K562 (cell line): ENCODE results near the gene DAO. TPM values are rescaled to one million over a fixed set of nuclear protein-coding genes. Genes with fewer than 3 reads are reported as not detected.

Source experiments
- ARNT ChIP-seq, 2 experiments: fragments of 450-650 bp; IDR thresholded peaks; 2 replicates each; pipeline ENCODE4 v1.6.1; 2016; ENCODE audit warnings: mild to moderate bottlenecking in 1 of 2
- BDP1 ChIP-seq: IDR thresholded peaks from 3 replicates; pipeline ENCODE4 v1.6.1; 2011; ENCODE audit not compliant: insufficient read length, insufficient read depth
- BRD9 ChIP-seq: fragments of 450-650 bp; IDR thresholded peaks from 2 replicates; pipeline ENCODE4 v1.6.1; 2018; ENCODE audit warnings: low read depth; ENCODE audit not compliant: partially characterized antibody
- CHD4 ChIP-seq: fragments of 200-600 bp; sonication (generic); IDR thresholded peaks from 3 replicates; pipeline ENCODE4 v1.6.1; 2012; ENCODE audit warnings: low read depth, mild to moderate bottlenecking, mixed read lengths, low read length, inconsistent platforms; ENCODE audit not compliant: insufficient read depth, insufficient replicate concordance, poor library complexity, severe bottlenecking
- DDX20 ChIP-seq: fragments of 450-650 bp; IDR thresholded peaks from 2 replicates; pipeline ENCODE4 v1.6.1; 2016; ENCODE audit warnings: missing genetic modification characterization, low read depth, mild to moderate bottlenecking, missing compliant biosample characterization, moderate library complexity
- DIDO1 ChIP-seq: fragments of 450-650 bp; IDR thresholded peaks from 2 replicates; pipeline ENCODE4 v1.6.1; 2016; ENCODE audit warnings: low read depth, missing biosample characterization, missing genetic modification characterization
- EP400 ChIP-seq: fragments of 450-650 bp; IDR thresholded peaks from 2 replicates; pipeline ENCODE4 v1.6.1; 2017; ENCODE audit warnings: antibody characterized with exemption, mild to moderate bottlenecking, moderate library complexity
- FOSL1 ChIP-seq: fragments of 200-800 bp; sonication (Bioruptor generic); conservative IDR thresholded peaks from 2 replicates; pipeline ENCODE4 v1.6.1; 2016; ENCODE audit warnings: missing genetic modification characterization, missing compliant biosample characterization
- HINFP ChIP-seq: fragments of 450-650 bp; conservative IDR thresholded peaks from 2 replicates; pipeline ENCODE4 v1.6.1; 2016; ENCODE audit warnings: missing genetic modification characterization, low read depth, mild to moderate bottlenecking, control low read depth, missing compliant biosample characterization
- MAFF ChIP-seq: IDR thresholded peaks from 2 replicates; pipeline ENCODE4 v1.6.1; 2012; ENCODE audit warnings: low read length, improper control_type of control experiment
- MAFK ChIP-seq: IDR thresholded peaks from 2 replicates; pipeline ENCODE4 v1.6.1; 2011; ENCODE audit warnings: low read length, improper control_type of control experiment
- MYNN ChIP-seq, 2 experiments: sonication (generic); formaldehyde crosslinking in 1 of 2; IDR thresholded peaks; 2 replicates each; pipeline versions ENCODE4 v1.5.0 to v1.6.1; 2016 to 2020; ENCODE audit warnings: antibody characterized with exemption in 1 of 2, missing genetic modification reagents in 1 of 2
- NFRKB ChIP-seq: fragments of 450-650 bp; IDR thresholded peaks from 2 replicates; pipeline ENCODE4 v1.6.1; 2016; ENCODE audit warnings: low read depth
- RFX5 ChIP-seq: IDR thresholded peaks from 2 replicates; pipeline ENCODE4 v1.6.1; 2011; ENCODE audit warnings: low read depth, mild to moderate bottlenecking, improper control_type of control experiment, low read length
- SMARCA4 ChIP-seq: fragments of 450-650 bp; IDR thresholded peaks from 2 replicates; pipeline ENCODE4 v1.6.1; 2016
- SUPT5H ChIP-seq: fragments of 450-650 bp; IDR thresholded peaks from 2 replicates; pipeline ENCODE4 v1.6.1; 2016
- TARDBP ChIP-seq: fragments of 450-650 bp; IDR thresholded peaks from 2 replicates; pipeline ENCODE4 v1.6.1; 2016
- TCF3 ChIP-seq: sonication (generic); formaldehyde crosslinking; IDR thresholded peaks from 2 replicates; pipeline ENCODE4 v1.4.0; 2020; ENCODE audit warnings: mild to moderate bottlenecking, missing genetic modification reagents
- TFAP4 ChIP-seq: sonication (generic); formaldehyde crosslinking; IDR thresholded peaks from 2 replicates; pipeline ENCODE4 v1.8.0; 2022; ENCODE audit warnings: missing genetic modification reagents, mild to moderate bottlenecking, moderate library complexity, borderline replicate concordance
- XRCC3 ChIP-seq: fragments of 450-650 bp; IDR thresholded peaks from 2 replicates; pipeline ENCODE4 v1.6.1; 2017; ENCODE audit warnings: mild to moderate bottlenecking, moderate library complexity
- XRCC5 ChIP-seq: fragments of 200-400 bp; formaldehyde crosslinking; IDR thresholded peaks from 2 replicates; pipeline ENCODE4 v1.6.1; 2017; ENCODE audit warnings: low read depth, mild to moderate bottlenecking, low read length
- YY1 ChIP-seq, 3 experiments: IDR thresholded peaks; 2 replicates each; pipeline ENCODE4 v1.6.1; 2011; ENCODE audit warnings: low read length in 2 of 3, mild to moderate bottlenecking in 2 of 3, moderate library complexity in 2 of 3, borderline replicate concordance in 1 of 3, control low read depth in 1 of 3, low read depth in 1 of 3; ENCODE audit not compliant: insufficient read depth in 3 of 3, insufficient replicate concordance in 2 of 3, control insufficient read depth in 1 of 3, insufficient read length in 1 of 3; ENCODE audit errors: extremely low read depth in 1 of 3
- ZNF384 ChIP-seq: IDR thresholded peaks from 2 replicates; pipeline ENCODE4 v1.6.1; 2012; ENCODE audit warnings: low read depth, low read length, improper control_type of control experiment
- ZNF551 ChIP-seq: fragments of 250-450 bp; sonication (Bioruptor Pico); IDR thresholded peaks from 2 replicates; pipeline ENCODE4 v1.5.0; 2021; ENCODE audit warnings: mild to moderate bottlenecking, moderate library complexity
- polyA plus RNA-seq, 8 experiments: library from polyadenylated mRNA; depleted of rRNA in 4 of 8; stranded (reverse) in 5 of 8; unstranded in 3 of 8; fragments of >200 nt; fragmentation: Nextera tagmentation in 2 of 8; fragmentation: Illumina TruSeq in 1 of 8; extraction: Ambion mirVana in 2 of 8; extraction: Trizol in 1 of 8; gene quantifications; 2 replicates each; pipeline versions ENCODE4 v1.2.1 to v1.2.3, GENCODE V29; 2011 to 2014; ENCODE audit warnings: inconsistent platforms in 1 of 8, missing spikeins in 1 of 8
- total RNA-seq, 7 experiments: library from RNA; depleted of rRNA in 6 of 7; stranded (reverse); fragments of >200 nt in 6 of 7; fragmentation: Illumina TruSeq in 2 of 7; extraction: Trizol in 2 of 7; gene quantifications; 2 replicates each; pipeline versions ENCODE4 v1.2.1 to v1.2.3, GENCODE V29; 2011 to 2021; ENCODE audit warnings: low replicate concordance in 1 of 7
- TF ChIP-seq, protein P1 (sequence below), 2 experiments: fragments of 250-450 bp in 1 of 2; fragments of 450-650 bp in 1 of 2; sonication (Bioruptor Pico) in 1 of 2; IDR thresholded peaks; 2 replicates each; pipeline versions ENCODE4 v1.6.1 to v1.8.0; 2016 to 2021; ENCODE audit warnings: mild to moderate bottlenecking in 2 of 2, moderate library complexity in 2 of 2, missing compliant biosample characterization in 1 of 2, missing genetic modification characterization in 1 of 2

Gene DAO
- total and polyA plus RNA-seq, 9 of the 15 experiments (the other 6 are each of a cell fraction or from before 2014, with no cell fraction given): not detected

DNA sequence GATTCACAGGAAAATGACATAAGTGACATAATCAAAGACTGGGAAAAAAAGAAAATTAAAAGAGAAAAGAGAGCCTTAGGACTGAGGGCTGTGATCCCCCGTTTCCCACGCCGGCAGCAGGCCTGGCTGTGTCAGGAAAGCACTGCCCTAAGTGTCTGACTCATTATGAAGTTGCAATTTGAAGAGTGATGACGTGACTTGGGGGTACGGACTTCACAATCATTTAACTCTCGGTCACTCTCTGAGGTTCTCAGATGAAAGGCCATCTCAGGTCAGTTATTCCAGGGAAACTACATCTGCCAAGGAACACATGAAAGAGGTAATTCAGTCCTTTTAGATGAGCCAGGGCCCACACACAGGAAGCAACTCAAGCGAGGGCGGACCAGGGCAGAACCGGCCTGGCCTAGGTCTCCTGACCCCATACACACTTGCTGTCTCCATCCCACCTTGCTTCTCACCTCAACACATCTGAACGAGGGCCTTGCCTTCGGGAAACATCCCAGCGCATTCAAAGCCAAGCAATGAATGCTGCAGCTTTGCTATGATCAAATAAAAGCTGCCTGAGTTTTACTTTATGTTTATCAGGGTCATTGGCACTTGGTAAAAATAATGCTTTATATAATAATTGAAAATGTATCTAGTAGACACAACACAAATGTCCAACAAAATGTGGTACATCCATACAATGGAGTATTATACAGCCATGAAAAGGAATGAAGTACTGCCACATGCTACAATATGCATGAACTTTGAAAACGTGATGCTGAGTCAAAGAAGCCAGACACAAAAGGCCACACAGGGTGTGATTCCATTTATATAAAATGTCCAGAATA, 25.2 kb upstream of the DAO start (continued):
- TF ChIP-seq MAFF (peak; percentile 38; the same call in 1 of the 2 replicates), NFRKB (no peak), BRD9 (no peak), MAFK (peak; percentile 54; the same call in 1 of the 2 replicates), RFX5 (no peak), XRCC3 (no peak), MYNN (IDR thresholded peaks at IDR 0.05) (no peak), MYNN (CRISPR knock-in tag; IDR thresholded peaks at IDR 0.05) (no peak), SUPT5H (no peak), XRCC5 (no peak), FOSL1 (tag) (peak; percentile 81), SMARCA4 (peak; percentile 14; the same call in 1 of the 2 replicates), BDP1 (no peak), DIDO1 (tag) (no peak), ZNF384 (no peak), CHD4 (peak; percentile 83), ARNT (IDR thresholded peaks at IDR 0.05) (peak in 1 of 2 experiments; percentile 74; a peak in 1 of 4 replicates), EP400 (0 out of 2 replicates have a peak, but pooled peaks have one; percentile 14), TARDBP (no peak), HINFP (tag) (no peak), TCF3 (CRISPR knock-in tag) (peak; percentile 4; the same call in 1 of the 2 replicates), TFAP4 (0 out of 2 replicates have a peak, but pooled peaks have one; percentile 19), DDX20 (tag) (no peak), ZNF551 (CRISPR knock-in tag) (no peak), YY1 (IDR thresholded peaks at IDR 0.05; ENCODE audit: borderline replicate concordance in 1 of 3, control insufficient read depth in 1 of 3, extremely low read depth in 1 of 3, insufficient read depth in 3 of 3, insufficient read length in 1 of 3, insufficient replicate concordance in 2 of 3, low read depth in 1 of 3, low read length in 2 of 3) (no peak)
- TF ChIP-seq, protein P1, sequence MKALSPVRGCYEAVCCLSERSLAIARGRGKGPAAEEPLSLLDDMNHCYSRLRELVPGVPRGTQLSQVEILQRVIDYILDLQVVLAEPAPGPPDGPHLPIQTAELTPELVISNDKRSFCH (CRISPR knock-in tag; IDR thresholded peaks at IDR 0.05): no peak
- TF ChIP-seq, protein P1 (tag; IDR thresholded peaks at IDR 0.05): no peak
